ENCODE results near the gene HESX1.
A peak's percentile ranks its signal among the peaks of the same experiment; 100 is the strongest.

Gene HESX1

DNA sequence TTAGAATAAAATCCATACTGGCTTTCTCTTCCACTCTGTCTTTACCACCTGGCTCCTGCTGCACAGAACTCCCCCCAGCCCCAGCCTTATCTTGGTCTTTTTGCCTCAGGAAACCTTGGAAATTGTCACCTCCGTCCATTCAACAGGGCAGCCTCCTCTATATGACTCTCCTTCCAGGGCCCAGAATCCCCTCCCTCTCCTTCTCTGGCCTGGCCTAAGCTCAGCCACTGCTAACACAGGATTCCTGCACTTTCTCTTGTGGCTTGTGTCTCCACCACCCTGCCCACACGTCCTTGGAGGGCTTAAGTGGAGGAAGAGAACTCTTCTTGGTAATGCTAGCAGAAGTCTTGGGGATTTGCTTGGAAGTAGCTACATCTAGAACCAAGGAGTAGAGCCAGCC, 33.1 kb downstream of the HESX1 start:
- DNase-seq, result no peak

DNA sequence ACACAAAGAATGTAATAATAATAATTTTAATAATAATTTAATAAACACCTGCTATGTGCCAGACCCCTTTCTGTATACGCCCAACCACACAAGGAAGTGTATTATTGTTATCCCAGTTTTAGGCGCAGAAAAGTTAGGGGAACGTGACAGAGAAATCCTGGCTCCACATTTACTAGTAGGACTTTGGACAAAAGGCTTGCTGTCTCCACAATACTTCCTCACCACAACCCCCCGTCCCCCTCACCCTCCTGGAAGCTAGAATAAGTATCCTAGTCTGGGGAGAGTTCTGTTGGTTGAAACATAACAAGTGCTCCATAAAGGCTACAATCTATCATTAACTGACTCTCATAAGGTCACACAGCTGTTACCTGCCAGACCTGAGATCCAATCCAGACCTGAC, 34.1 kb downstream of the HESX1 start:
- no peak for DNase-seq

DNA sequence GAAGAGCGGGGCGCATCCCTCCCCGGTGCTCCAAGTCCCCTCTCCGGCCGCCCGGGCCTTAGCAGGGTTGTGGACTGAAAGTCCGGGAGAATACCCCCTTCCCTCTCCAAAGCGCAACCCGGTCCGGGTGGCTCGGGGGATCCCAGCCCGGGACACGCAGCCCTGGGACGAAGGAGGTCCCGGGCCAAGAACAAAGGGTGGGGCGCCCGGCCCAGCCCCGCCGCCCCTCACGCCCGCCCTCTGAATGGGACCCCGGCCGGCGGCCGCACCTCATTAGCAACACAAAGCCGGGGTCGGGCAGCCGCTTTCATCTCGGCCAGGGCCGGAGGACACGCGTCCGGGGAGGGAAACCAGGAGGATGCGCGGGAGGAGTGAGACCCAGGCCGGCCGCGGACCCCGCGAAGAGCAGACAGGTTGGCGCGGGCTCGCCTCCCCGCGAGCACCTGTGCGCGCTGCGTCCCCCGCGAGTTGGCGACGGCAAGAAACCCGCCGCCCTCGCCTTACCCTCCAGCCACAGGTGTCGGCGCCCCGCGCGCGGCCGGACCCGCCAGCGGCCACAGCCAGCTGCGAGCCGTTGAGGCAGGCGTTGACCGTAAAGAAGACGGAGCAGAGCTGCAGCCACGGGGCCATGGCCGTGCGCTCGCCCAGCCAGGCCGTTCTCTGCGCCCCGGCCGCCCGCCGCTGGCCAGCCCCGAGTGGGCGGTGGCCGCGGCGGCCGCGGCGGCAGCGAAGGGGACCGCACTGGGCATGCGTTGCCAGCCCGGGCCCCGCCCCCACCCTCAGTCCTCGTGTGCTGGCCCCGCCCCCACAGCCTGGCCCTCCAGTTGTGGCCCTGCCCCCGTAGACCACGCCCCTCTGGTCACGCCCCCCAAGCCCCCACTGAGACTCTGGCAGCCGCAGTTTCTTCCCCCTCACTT, 34.9 kb downstream of the HESX1 start, which contains the start of gene IL17RD:
Gene IL17RD (minus strand): TSS at position 697 of the 917 bp plus-strand sequence. CDS start 67 bp downstream, at position 630.
- DNase-seq, result peak; percentile 58

DNA sequence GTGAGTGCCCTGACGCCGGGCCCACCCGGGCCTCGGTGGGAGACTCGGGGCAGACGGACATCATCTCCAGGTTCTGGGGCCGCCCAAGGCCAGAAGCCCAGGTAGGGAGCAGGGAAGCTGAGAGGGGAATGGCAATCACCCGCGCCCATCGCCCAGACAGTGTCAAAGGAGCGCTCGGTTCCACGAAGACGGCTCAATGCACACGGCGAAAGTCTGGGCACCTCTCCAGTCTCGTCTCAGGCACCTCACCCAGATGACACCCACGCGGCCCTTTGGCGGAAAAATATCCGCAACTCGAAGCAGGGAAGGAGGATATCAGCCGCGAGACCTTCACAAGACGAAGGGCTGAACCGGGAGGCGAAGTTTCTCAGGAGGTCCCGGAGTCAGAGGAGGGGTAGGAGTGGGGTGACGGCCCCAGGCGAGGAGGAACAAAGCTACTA, 35.5 kb downstream of the HESX1 start:
- no peak for DNase-seq

DNA sequence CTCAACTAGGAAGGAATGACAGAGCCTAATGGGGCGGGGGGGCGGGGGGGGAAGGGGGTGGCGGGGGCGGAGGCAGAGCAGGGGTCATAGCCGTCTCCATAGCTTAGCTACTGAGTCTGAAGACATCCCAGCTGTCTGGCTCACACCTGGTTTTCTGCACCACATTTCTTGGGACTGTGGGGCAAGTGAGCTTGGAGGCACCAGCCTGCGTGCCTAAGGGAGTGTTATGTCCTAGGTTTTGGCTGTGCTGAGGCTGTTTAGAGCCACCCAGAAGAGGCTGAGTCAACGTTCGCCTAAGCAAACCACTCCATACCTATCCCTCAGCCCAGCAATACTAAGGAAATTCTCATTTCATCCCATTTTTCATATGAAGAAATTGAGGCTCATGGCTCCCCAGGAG, 36.0 kb downstream of the HESX1 start:
- DNase-seq, result no peak

DNA sequence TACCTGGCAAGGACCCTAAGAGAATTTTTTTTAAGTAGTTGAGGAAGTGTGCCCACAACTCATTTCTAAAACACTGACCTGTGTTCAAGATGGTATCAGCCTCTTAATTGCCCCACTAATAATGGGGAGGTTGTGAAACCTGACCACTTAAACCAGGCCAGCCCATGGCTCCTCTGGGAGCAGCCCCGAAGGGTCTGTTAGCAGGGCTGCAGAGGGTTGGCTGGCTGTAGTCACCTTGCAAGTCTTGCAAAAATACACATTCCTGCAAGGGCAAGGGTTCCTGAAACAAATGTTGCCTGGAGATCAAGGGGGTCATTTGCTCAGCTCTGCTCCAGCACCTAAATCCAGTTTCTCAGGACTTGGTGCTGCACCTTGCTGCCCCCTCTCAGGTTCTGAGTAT, 37.9 kb downstream of the HESX1 start:
- no peak for DNase-seq

DNA sequence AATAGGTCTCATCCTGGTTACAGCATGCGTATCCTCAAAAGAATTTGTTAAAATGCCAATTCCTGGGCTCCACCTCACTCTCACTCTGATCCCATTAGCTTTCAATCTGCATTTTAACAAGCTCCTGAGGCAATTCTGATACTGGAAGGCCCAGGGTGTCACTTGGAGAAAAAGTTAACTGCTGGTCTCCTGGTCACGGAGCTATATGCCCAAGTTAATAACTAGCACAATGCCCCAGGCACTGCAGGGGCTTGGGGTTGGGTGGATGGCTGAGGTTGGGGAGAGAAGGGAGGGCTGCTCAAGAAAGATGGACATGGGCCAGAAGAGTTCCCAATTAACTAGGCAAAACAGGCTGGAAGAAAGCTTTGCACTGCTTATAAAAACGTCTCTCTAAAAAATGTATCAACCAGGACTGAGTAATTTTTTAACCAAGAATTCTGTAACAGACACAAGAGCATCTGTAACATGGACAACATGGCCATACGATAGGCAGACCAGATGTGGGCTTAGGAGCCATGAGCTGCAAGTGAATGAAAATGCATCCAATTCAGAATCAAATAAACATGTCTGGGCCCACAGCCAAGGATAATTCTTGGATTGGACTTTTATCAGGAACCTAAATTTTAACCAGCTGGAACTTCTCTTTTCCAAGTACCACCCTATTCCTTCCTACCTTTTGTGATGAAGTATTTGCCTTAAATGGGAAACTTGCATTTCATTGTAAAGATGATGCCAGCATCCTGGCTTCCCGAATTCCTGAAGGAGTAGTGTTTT, 38.8 kb downstream of the HESX1 start:
- no peak for DNase-seq

DNA sequence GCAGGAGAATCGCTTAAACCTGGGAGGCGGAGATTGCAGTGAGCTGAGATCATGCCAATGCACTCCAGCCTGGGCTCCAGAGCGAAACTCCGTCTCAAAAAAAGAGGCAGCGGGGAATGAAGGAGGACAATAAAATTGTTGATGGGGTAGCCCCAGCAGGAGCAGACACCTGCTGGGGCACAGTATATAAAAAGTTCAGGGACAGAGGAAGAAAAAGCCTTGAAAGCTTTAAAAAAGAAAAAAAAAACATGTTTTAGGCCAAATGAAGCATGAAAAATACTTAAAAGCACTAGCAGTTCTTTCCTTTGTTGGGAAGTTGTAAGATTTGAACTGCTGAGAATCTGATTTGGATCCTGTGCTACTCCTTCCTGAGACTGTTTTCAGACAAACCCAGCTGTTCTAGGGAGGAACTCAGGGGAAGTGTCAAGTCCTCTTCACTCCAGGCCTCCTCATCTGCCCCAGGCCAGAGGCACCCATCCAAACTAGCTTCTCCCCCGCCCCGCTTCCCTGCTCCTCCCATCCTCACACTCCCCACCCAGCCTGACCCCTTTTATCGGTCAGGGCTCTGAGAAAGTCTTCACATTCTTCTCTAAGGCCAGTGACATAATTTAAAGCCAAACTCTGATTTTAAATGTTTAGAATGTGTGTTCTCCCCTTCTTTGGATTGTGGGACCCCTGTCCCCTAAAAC, 39.6 kb downstream of the HESX1 start:
- no peak for DNase-seq

DNA sequence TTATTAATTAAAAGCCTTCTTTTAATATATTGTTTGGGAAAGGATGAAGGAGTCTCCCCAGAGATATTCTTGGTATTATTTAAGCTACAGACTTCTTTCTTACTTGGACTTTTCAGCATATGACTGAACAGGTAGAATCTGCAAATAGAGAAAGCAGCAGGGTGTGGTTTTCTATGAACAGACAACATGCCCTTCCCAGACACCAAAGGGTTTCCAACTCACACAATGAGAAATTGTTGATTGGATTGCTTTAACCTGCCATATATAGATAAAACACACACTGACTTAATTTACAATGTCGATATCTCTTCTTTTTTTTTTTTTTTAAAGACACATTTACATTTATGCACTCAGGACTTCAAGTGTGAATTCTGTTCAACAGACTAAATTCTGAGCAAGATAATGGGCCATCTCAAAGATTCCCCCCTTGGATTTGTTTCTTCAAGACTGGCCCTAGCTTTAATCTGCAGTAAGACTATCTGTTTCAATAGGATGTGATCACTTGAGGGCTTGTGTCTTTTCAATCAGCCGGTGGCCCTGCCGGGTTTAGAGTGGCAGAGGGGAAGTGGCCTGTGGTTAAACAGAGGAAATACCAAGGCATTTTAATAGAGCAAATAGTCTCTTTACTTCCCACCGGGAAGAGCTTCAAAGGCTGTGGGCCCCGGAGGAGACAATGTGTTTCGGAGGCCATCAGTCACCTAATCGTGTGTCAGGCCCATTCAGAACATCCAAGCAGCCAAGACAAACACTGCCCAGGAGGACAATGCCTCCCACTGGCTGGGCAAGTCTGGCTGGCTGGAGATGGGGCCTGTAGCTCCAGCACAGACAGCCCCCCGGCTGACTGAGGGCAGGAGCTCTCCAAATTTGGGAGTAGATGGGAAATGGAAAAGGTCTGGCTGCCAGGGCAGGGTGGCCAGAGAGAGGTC, 40.7 kb downstream of the HESX1 start:
- no peak for DNase-seq

DNA sequence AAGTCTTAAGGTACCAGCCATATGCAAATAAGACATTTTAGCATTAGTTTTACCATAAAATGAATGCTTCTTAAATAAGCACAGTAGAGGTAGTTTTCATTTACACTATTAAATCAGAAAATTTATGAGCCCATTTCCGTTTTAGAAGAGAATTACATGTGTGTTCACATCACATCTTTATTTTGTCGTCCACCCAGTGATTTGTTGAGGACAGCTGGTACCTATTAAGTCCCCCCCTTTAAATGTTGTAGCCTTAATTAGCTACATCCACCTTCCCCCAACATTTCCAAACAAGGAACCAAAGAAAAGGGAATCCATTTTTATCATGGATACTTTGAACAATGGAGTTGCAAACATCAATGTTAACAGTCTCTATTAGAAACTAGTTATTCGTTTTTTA, 41.5 kb downstream of the HESX1 start:
- DNase-seq, result no peak

DNA sequence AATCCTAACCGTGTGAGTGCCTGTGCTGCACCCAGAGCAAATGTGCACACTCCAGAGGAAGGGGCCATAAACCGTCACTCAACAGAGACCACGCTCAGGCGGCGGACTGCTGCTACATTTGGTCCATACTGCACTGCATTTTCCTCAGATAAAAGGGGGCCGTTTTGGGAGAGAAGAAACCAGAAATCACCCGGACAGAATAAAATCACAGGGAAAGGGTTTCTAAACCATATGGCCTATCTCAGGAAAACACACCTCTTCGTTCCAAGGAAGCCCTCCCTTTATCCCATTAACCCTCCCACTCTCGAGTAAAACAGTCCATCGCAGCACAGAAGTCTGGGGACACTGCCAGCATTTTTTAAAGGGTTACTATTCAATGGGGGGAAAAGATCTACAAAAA, 42.2 kb downstream of the HESX1 start:
- no peak for DNase-seq

DNA sequence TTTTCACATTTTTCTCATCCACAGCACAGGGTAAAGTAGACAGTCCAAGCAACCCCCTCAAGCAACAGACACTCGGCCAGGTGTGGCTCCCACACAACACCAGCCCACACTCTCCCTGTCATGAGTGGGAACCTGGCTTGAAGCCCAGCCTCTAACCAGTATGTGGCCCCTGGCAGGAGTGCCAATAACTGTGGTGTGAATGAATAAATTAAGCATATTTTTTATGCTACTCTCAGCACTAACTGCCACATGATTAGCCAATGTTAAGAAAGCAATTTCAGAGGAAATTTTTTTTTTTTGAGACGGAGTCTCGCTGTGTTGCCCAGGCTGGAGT, 44.5 kb downstream of the HESX1 start:
- DNase-seq, result no peak

DNA sequence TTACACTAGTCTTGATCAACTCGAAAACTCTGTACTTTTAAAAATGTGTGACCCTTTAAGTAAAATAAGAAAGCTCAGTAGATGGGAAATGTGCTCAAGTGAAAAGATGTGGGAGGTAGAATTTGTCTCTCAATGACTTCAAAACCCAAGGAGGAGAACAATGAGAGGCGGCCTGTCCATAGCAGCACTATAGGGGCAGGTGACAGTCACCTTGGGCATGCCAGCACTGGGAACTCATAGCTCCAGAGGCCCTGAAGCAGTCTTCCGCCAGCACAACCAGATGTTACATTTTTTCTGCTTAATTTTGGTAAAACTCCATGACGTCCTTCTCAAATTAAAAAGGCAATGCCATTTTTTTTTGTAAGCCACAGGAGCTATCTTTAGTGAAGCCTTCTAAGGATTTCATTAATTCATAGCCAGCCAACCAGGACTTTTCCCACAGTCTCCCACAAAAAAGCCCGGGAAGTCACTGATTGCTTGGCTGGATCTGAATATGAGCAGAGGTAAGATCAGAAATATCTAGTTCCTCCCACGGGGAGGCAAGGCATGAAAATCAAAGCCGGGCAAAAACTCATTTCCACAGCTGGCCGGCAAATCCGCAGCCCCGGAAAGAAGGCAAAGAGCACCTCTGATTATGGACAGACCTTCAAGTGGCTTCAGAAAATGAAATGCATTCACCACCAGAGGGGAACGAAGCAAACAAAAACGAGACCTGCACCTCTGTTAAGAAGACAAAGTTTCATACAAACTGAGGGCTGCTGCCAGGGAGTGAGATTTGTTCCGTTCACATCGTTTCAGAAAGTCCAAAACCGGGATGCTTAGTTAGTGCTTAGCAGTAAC, 45.1 kb downstream of the HESX1 start:
- DNase-seq, result no peak

DNA sequence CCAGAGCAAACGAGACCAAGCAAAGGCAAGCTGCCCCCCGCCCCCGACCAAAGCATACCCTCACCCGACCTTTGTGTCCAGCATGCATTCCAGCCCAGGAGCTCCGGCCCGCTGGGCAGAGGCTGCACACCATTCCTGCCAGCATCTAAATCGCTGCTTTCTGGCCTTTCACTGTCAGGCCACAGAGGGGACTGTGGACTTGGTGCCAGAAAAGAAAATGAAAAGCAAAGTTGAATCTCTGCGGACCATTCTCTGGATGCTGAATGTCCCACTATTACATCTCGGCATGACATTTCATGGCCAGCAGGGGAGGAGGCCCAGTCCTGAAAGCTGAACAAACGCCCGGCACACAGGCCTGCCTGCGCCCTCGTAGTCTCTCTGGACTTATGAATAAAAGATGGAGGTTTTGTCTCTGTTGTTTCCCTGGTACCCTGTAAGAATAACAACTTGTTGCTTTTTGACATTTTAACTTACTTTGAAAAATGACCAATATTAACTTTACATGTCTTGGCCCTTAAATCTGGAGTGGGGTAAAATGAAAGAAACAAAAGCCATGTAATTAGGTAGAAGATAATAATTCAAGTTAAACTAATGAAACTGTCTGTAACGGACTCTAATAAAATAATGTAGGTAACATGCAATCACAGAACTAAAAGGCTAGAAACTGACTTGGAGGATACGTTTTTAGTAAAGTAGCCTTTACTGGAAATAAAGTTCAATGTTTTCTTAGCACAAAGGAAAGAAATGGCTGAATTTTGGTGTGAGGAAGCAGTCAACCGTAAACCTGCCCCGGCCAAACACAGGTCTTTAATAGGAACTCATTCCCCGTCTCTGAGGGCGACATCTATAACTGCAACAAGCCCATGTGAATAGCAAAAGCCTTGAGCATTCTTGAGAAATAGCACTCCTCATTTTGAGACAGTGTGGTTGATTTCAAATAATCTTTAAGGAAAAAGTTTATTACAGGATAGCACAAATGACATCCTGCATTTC, 47.3 kb downstream of the HESX1 start:
- DNase-seq, result no peak

DNA sequence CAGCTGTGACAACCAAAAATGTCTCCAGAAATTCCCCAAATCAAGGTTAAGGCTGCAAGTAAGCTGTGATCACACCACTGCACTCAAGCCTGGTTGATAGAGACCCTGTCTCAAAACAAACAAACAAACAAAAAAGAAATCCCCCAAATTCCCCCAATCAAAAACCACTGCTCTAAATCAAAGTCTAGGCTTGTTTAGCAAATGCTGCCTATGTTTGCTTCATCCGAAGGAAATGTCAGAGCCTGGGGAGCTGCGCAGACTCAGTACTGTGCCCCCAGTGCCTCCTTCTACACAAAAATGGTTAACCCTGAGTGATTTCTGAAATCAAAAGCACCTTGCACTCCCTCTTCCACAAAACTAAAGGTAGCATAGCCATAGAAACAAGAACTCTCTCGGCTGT, 48.0 kb downstream of the HESX1 start:
- DNase-seq, result no peak

DNA sequence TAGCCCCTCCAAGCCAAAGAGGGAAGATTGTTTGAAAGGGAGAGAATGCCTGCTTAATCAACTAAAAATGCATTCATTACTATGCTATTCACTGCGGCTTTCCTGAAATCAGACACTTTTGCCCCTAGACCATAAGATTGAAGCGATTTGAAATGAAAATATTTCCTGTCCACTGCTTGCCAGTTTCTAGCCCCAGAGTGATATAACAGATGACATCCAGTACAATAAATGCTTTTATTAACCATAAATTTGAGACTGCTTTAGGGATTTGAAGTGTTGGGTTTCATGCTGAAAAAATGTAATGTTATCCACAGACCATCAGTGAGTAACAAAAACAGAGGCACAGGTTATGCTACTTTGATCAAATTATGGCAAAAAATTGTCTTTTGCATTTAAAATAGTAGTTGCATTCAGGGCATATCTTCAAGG, 48.7 kb downstream of the HESX1 start:
- no peak for DNase-seq

DNA sequence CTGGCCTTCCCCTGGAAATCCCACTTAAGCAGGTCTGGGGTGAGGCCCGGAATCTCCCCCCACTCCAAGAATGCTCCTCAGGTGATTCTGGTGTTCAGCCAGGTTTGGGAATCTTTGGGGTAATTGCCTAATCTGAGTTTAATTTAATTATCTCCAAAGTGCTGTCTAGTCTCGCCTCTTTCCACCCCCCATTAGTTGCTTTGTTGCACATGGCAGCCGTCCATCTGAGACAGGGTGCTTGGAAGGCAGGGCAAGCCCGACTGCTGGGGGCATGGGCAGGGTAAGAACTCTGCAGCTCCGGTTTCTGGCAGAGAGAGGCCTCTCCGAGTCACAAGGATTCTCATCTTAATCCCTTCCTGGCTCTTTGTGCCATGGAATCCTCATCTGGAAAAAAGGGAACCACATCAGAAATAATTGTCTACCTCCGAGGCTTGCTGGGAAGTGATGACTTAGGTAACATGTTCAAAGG, 49.6 kb downstream of the HESX1 start:
- DNase-seq, result no peak

Measured in stimulated activated CD4-positive, alpha-beta T cell treated with anti-CD3 and anti-CD28 coated beads, Interleukin-12 subunit alpha, Interleukin-12 subunit beta, amount 100 ng/mL, for 4 hours (primary cell).